ENCODE data around the gene NFIB. TPM values are rescaled to one million over a fixed set of nuclear protein-coding genes. Genes with fewer than 3 reads are reported as not detected.

The NFIB gene
- total RNA-seq, 2 donors from 2014 or later = 53.0 to 54.0 TPM

- intact Hi-C loops (cut with DNase I) = no loop called here
- Histone ChIP-seq H3K27me3 (no peaks in the 10 kb centered on the region), H3K4me1 (no peaks in the 10 kb centered on the region)
These were observed 172.2 kb downstream of the NFIB start for GRCh38 chr9:14141699-14142098.

GRCh38 chr9:14140096-14140697 is 173.7 kb downstream of the NFIB start:
- no peaks in the 10 kb centered on the region for H3K9me3 ChIP-seq
- no peak overlapping the region for H3K4me3 ChIP-seq
- peaks cover 5% of the 10 kb centered on the region for H3K36me3 ChIP-seq
- intact Hi-C loops (cut with DNase I) = no loop called here
- no peaks in the 10 kb centered on the region for H3K27me3 ChIP-seq
- no peak overlapping the region for H3K9ac ChIP-seq (ENCODE audit: low read depth in 2 of 2, low read length in 2 of 2)
- DNase-seq = no peak
- H3K27ac ChIP-seq = no peak overlapping the region
- no peaks in the 10 kb centered on the region for H3K4me1 ChIP-seq
- TF ChIP-seq CTCF (IDR thresholded peaks at IDR 0.05) = no peak

More at GRCh38 chr9:14141699-14142098, 172.2 kb downstream of the NFIB start:
- Histone ChIP-seq H3K9me3 (no peaks in the 10 kb centered on the region), H3K4me3 (no peak overlapping the region), H3K27ac (no peak overlapping the region), H3K9ac (ENCODE audit: low read depth in 2 of 2, low read length in 2 of 2) (no peak overlapping the region), H3K36me3 (peaks cover 5% of the 10 kb centered on the region)
- DNase-seq = no peak
- TF ChIP-seq CTCF (IDR thresholded peaks at IDR 0.05) = no peak

- H3K4me3 ChIP-seq = no peak overlapping the region
- H3K27me3 ChIP-seq = no peaks in the 10 kb centered on the region
- no peaks in the 10 kb centered on the region for H3K4me1 ChIP-seq
- no peaks in the 10 kb centered on the region for H3K9me3 ChIP-seq
- no peak for TF ChIP-seq CTCF (IDR thresholded peaks at IDR 0.05)
- peaks cover 5% of the 10 kb centered on the region for H3K36me3 ChIP-seq
- intact Hi-C loops (cut with DNase I) = no loop called here
- H3K27ac ChIP-seq = no peak overlapping the region
- no peak overlapping the region for H3K9ac ChIP-seq (ENCODE audit: low read depth in 2 of 2, low read length in 2 of 2)
- DNase-seq = no peak
These were observed 174.7 kb downstream of the NFIB start for GRCh38 chr9:14139287-14139686.

GRCh38 chr9:14136646-14137370 is 177.1 kb downstream of the NFIB start:
- Histone ChIP-seq H3K36me3 (peaks cover 5% of the 10 kb centered on the region), H3K27me3 (no peaks in the 10 kb centered on the region), H3K9ac (ENCODE audit: low read depth in 2 of 2, low read length in 2 of 2) (no peak overlapping the region), H3K4me3 (no peak overlapping the region), H3K4me1 (no peaks in the 10 kb centered on the region), H3K27ac (no peak overlapping the region), H3K9me3 (no peaks in the 10 kb centered on the region)
- TF ChIP-seq CTCF (IDR thresholded peaks at IDR 0.05) = no peak
- DNase-seq = no peak
- intact Hi-C loops (cut with DNase I) = no loop called here

GRCh38 chr9:14136047-14136635 is 177.8 kb downstream of the NFIB start:
- TF ChIP-seq CTCF (IDR thresholded peaks at IDR 0.05) = no peak
- intact Hi-C loops (cut with DNase I) = no loop called here
- no peaks in the 10 kb centered on the region for H3K27me3 ChIP-seq
- H3K36me3 ChIP-seq = peaks cover 5% of the 10 kb centered on the region
- H3K9ac ChIP-seq (ENCODE audit: low read depth in 2 of 2, low read length in 2 of 2) = no peak overlapping the region
- no peak overlapping the region for H3K27ac ChIP-seq
- no peak overlapping the region for H3K4me3 ChIP-seq
- DNase-seq = no peak
- no peaks in the 10 kb centered on the region for H3K9me3 ChIP-seq
- no peaks in the 10 kb centered on the region for H3K4me1 ChIP-seq

Data from colonic mucosa (tissue), 4 donors.